Esophagus (tissue), 2 donors: ENCODE measurements around the gene MBD4. TPM values are rescaled to one million over a fixed set of nuclear protein-coding genes. Genes with fewer than 3 reads are reported as not detected.
"Not testable (repeated sequence)": the region's sequence is repeated elsewhere in the genome, so short reads cannot be mapped to it uniquely, and the experiment has no call there.

Experiments
- H3K27ac ChIP-seq, 2 donors: one replicate each; pipeline ENCODE4 v1.5.1; 2013; ENCODE audit warnings: low read depth in 2 of 2, mild to moderate bottlenecking in 2 of 2, inconsistent platforms in 1 of 2, low read length in 1 of 2, moderate library complexity in 1 of 2
- H3K27me3 ChIP-seq, 2 donors: one replicate each; pipeline ENCODE4 v1.6.1; 2013; ENCODE audit warnings: low read length in 2 of 2, control low read depth in 1 of 2, mild to moderate bottlenecking in 1 of 2; ENCODE audit not compliant: insufficient read depth in 2 of 2, control insufficient read depth in 1 of 2
- H3K36me3 ChIP-seq, 2 donors: one replicate each; pipeline ENCODE4 v1.6.1; 2013; ENCODE audit warnings: low read length in 1 of 2; ENCODE audit not compliant: control insufficient read depth in 2 of 2, insufficient read depth in 2 of 2
- H3K4me1 ChIP-seq, 2 donors: one replicate each; pipeline ENCODE4 v1.6.1; 2013; ENCODE audit warnings: low read length in 1 of 2; ENCODE audit not compliant: control insufficient read depth in 2 of 2, insufficient read depth in 2 of 2
- H3K4me3 ChIP-seq, 2 donors: one replicate each; pipeline ENCODE4 v1.5.1; 2013; ENCODE audit warnings: low read length in 2 of 2, mild to moderate bottlenecking in 2 of 2, low read depth in 1 of 2, moderate library complexity in 1 of 2
- H3K9me3 ChIP-seq, 2 donors: one replicate each; pipeline ENCODE4 v1.6.1; 2013; ENCODE audit warnings: mild to moderate bottlenecking in 2 of 2, low read depth in 1 of 2, low read length in 1 of 2, moderate library complexity in 1 of 2; ENCODE audit not compliant: control insufficient read depth in 2 of 2, insufficient read depth in 1 of 2
- WGBS, 2 donors: extraction: QIAGEN DNeasy Blood & Tissue Kit; methylation state at CpG; one replicate each; pipeline ENCODE4 v1.1.7; 2013; 5-methylcytosine and 5-hydroxymethylcytosine counted together
- polyA plus RNA-seq, 2 donors: library from polyadenylated mRNA; stranded (reverse); fragments of 200-250 nt; gene quantifications; one replicate each; pipeline ENCODE4 v1.2.3, GENCODE V29; 2013
- donor health status: healthy with polysubstance abuse.
- donor health status: Bipolar disorder and iron deficiency.

Gene MBD4
- polyA plus RNA-seq, 2 donors: 6.2 to 13.4 TPM

DNA sequence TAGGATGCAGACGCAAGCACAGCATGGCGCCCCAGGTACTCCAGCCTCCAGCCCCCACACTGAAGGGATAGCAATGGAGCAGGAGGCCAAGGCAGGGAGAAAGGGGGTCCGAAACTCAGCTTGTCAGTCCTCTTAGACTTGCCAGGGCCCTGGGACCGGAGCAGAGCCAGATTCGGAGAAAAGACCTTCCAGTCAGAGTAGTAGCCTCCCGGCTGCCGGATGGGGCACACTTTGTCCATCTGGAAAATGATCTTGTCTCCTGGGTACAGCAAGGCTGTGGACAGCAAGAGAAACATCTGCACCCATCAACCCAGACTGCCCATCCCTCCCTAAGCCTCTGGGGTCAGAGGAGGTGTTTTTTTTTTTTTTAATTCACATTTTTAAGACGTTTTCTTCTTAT, 35.6 kb downstream of the MBD4 start:
- H3K27ac ChIP-seq: no peak overlapping the region
- H3K4me1 ChIP-seq: no peaks in the 10 kb centered on the region
- no peaks in the 10 kb centered on the region for H3K36me3 ChIP-seq
- no peak overlapping the region for H3K4me3 ChIP-seq
- H3K9me3 ChIP-seq: peaks cover 0 to 3% of the 10 kb centered on the region in 2 donors
- H3K27me3 ChIP-seq: no peaks in the 10 kb centered on the region
- 82 to 85% methylated on average over 8 of the region's 8 CpGs for WGBS, 2 donors

- no peaks in the 10 kb centered on the region for H3K4me1 ChIP-seq
- H3K9me3 ChIP-seq: no peaks in the 10 kb centered on the region
- H3K27ac ChIP-seq: no peak overlapping the region
- 74 to 83% methylated on average over 7 of the region's 7 CpGs for WGBS, 2 donors
- H3K4me3 ChIP-seq: no peak overlapping the region
- H3K36me3 ChIP-seq: no peaks in the 10 kb centered on the region
- H3K27me3 ChIP-seq: no peaks in the 10 kb centered on the region
Measured at GRCh38 chr3:129403450-129403849, 36.3 kb downstream of the MBD4 start.

DNA sequence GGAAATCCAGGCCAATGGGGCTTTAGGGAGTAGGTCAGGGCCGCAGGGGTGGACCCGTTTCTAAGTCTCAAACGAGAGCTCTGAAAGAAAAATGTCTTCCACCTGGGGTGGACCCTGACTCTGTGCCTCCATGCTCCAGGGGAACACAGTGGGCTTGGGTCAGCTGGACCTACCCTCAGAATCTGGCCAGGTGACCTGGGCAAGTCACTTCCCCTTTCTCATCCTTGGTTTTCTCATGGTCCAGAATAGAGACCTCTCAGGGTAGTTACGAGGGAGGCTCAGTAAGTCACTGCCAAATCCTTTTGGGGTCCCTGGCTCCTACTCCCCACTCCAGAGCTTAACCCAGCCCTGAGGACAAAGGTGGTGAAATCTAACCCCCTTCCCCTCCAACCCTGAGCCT, 37.1 kb downstream of the MBD4 start:
- H3K27me3 ChIP-seq: no peaks in the 10 kb centered on the region
- H3K9me3 ChIP-seq: no peaks in the 10 kb centered on the region
- H3K36me3 ChIP-seq: no peaks in the 10 kb centered on the region
- H3K27ac ChIP-seq: no peak overlapping the region
- 83 to 90% methylated on average over 4 of the region's 4 CpGs for WGBS, 2 donors
- H3K4me1 ChIP-seq: peaks cover 0 to 4% of the 10 kb centered on the region in 2 donors
- H3K4me3 ChIP-seq: no peak overlapping the region

- WGBS, 2 donors: 78 to 82% methylated on average over 7 of the region's 7 CpGs
- no peak overlapping the region for H3K4me3 ChIP-seq
- H3K27me3 ChIP-seq: no peaks in the 10 kb centered on the region
- H3K36me3 ChIP-seq: no peaks in the 10 kb centered on the region
- no peaks in the 10 kb centered on the region for H3K9me3 ChIP-seq
- H3K4me1 ChIP-seq: peaks cover 0 to 4% of the 10 kb centered on the region in 2 donors
- H3K27ac ChIP-seq: no peak overlapping the region
Measured at GRCh38 chr3:129402210-129402609, 37.5 kb downstream of the MBD4 start.

GRCh38 chr3:129399895-129400357, 39.8 kb downstream of the MBD4 start:
- Histone ChIP-seq H3K36me3 (no peaks in the 10 kb centered on the region), H3K9me3 (no peaks in the 10 kb centered on the region), H3K4me3 (peak overlapping the region in 1 of 2 donors; percentile 81), H3K4me1 (peaks cover 3 to 7% of the 10 kb centered on the region in 2 donors), H3K27ac (no peak overlapping the region), H3K27me3 (no peaks in the 10 kb centered on the region)
- WGBS, 2 donors: 44 to 54% methylated on average over 8 of the region's 8 CpGs

- peak overlapping the region; percentile 60 to 76 for H3K27ac ChIP-seq
- peak overlapping the region; percentile 72 to 81 for H3K4me3 ChIP-seq
- H3K9me3 ChIP-seq: no peaks in the 10 kb centered on the region
- peaks cover 6 to 7% of the 10 kb centered on the region in 2 donors for H3K4me1 ChIP-seq
- H3K36me3 ChIP-seq: no peaks in the 10 kb centered on the region
- H3K27me3 ChIP-seq: no peaks in the 10 kb centered on the region
- 0% methylated on average over 25 of the region's 25 CpGs for WGBS, 2 donors
Measured at GRCh38 chr3:129399145-129399894, 40.4 kb downstream of the MBD4 start.

- no peaks in the 10 kb centered on the region for H3K27me3 ChIP-seq
- peaks cover 7% of the 10 kb centered on the region in 2 donors for H3K4me1 ChIP-seq
- 1 to 2% methylated on average over 18 of the region's 18 CpGs for WGBS, 2 donors
Measured at GRCh38 chr3:129398803-129399144, 41.0 kb downstream of the MBD4 start.

GRCh38 chr3:129393760-129394564, 45.8 kb downstream of the MBD4 start:
- peak overlapping the region; percentile 23 to 71 for H3K27ac ChIP-seq

More at GRCh38 chr3:129398803-129399144, 41.0 kb downstream of the MBD4 start:
- Histone ChIP-seq H3K27ac (peak overlapping the region; percentile 60 to 76), H3K9me3 (no peaks in the 10 kb centered on the region), H3K4me3 (peak overlapping the region; percentile 72 to 81), H3K36me3 (no peaks in the 10 kb centered on the region)

DNA sequence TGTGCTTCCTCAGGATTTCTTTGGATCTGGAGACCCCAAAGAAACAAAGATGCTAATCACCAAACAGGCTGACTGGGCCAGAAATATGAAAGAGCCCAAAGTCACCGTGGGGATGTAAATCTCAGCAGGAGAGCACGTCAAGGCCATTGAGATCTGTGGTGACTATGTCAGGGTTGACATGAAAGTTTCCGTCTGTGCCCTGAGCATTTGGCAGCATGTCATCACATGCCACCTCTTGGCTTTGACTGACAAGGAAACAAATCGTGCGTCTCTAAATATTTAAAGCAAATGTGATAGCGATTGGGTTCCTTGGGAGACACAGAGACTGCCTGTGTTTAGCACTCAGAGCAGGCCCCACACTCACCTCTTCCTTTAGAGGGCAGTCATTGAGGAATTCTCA, 46.5 kb downstream of the MBD4 start:
- Histone ChIP-seq H3K9me3 (no peaks in the 10 kb centered on the region), H3K4me3 (no peak overlapping the region), H3K27me3 (no peaks in the 10 kb centered on the region), H3K27ac (peak overlapping the region; percentile 23 to 71), H3K4me1 (peaks cover 7 to 24% of the 10 kb centered on the region in 2 donors), H3K36me3 (peaks cover 6 to 10% of the 10 kb centered on the region in 2 donors)
- WGBS, 2 donors: 48 to 61% methylated on average over 6 of the region's 6 CpGs

More at GRCh38 chr3:129393760-129394564, 45.8 kb downstream of the MBD4 start:
- not testable (repeated sequence) for H3K27me3 ChIP-seq, H3K9me3 ChIP-seq, H3K4me3 ChIP-seq, H3K36me3 ChIP-seq
- WGBS, 2 donors: 76 to 89% methylated on average over 6 to 13 of the region's 17 CpGs
- H3K4me1 ChIP-seq: peaks cover 7 to 24% of the 10 kb centered on the region in 2 donors
